K562 (cell line): ENCODE data around the gene TTC39A. TPM values are rescaled to one million over a fixed set of nuclear protein-coding genes. Genes with fewer than 3 reads are reported as not detected.
A peak's percentile ranks its signal among the peaks of the same experiment; 100 is the strongest.

Source experiments
- FOXA3 ChIP-seq, 2 experiments: fragments of 450-650 bp in 1 of 2; sonication (generic) in 1 of 2; formaldehyde crosslinking; IDR thresholded peaks in 1 of 2; conservative IDR thresholded peaks in 1 of 2; 2 replicates each; pipeline versions ENCODE4 v1.4.0 to v1.8.0; 2020 to 2022; ENCODE audit warnings: mild to moderate bottlenecking in 2 of 2, missing genetic modification reagents in 1 of 2
- HNRNPH1 ChIP-seq: fragments of 200-400 bp; formaldehyde crosslinking; optimal IDR thresholded peaks from 2 replicates; pipeline ENCODE3; 2017; ENCODE audit warnings: low read depth, mild to moderate bottlenecking, low read length, moderate library complexity
- RBFOX2 ChIP-seq: fragments of 200-400 bp; formaldehyde crosslinking; IDR thresholded peaks from 2 replicates; pipeline ENCODE4 v1.6.1; 2017; ENCODE audit warnings: low read depth, mild to moderate bottlenecking, low read length, moderate library complexity
- polyA plus RNA-seq, 8 experiments: library from polyadenylated mRNA; depleted of rRNA in 4 of 8; stranded (reverse) in 5 of 8; unstranded in 3 of 8; fragments of >200 nt; fragmentation: Nextera tagmentation in 2 of 8; fragmentation: Illumina TruSeq in 1 of 8; extraction: Ambion mirVana in 2 of 8; extraction: Trizol in 1 of 8; gene quantifications; 2 replicates each; pipeline versions ENCODE4 v1.2.1 to v1.2.3, GENCODE V29; 2011 to 2014; ENCODE audit warnings: inconsistent platforms in 1 of 8, missing spikeins in 1 of 8
- total RNA-seq, 7 experiments: library from RNA; depleted of rRNA in 6 of 7; stranded (reverse); fragments of >200 nt in 6 of 7; fragmentation: Illumina TruSeq in 2 of 7; extraction: Trizol in 2 of 7; gene quantifications; 2 replicates each; pipeline versions ENCODE4 v1.2.1 to v1.2.3, GENCODE V29; 2011 to 2021; ENCODE audit warnings: low replicate concordance in 1 of 7
- TF ChIP-seq, protein P1 (sequence below), 2 experiments: fragments of 450-650 bp in 1 of 2; sonication (generic) in 1 of 2; formaldehyde crosslinking in 1 of 2; IDR thresholded peaks; 2 replicates each; pipeline versions ENCODE4 v1.7.1 to v1.9.0; 2016 to 2022; ENCODE audit warnings: inconsistent platforms in 1 of 2, mild to moderate bottlenecking in 1 of 2, missing genetic modification reagents in 1 of 2
- TF ChIP-seq, protein P2 (sequence below): fragments of 250-450 bp; sonication (Bioruptor Pico); IDR thresholded peaks from 2 replicates; pipeline ENCODE4 v1.8.0; 2021; ENCODE audit warnings: mild to moderate bottlenecking, moderate library complexity

The TTC39A gene
- total and polyA plus RNA-seq, 9 of the 15 experiments (the other 6 are each of a cell fraction or from before 2014, with no cell fraction given), result 0.18 to 0.82 (median 0.35) TPM

DNA sequence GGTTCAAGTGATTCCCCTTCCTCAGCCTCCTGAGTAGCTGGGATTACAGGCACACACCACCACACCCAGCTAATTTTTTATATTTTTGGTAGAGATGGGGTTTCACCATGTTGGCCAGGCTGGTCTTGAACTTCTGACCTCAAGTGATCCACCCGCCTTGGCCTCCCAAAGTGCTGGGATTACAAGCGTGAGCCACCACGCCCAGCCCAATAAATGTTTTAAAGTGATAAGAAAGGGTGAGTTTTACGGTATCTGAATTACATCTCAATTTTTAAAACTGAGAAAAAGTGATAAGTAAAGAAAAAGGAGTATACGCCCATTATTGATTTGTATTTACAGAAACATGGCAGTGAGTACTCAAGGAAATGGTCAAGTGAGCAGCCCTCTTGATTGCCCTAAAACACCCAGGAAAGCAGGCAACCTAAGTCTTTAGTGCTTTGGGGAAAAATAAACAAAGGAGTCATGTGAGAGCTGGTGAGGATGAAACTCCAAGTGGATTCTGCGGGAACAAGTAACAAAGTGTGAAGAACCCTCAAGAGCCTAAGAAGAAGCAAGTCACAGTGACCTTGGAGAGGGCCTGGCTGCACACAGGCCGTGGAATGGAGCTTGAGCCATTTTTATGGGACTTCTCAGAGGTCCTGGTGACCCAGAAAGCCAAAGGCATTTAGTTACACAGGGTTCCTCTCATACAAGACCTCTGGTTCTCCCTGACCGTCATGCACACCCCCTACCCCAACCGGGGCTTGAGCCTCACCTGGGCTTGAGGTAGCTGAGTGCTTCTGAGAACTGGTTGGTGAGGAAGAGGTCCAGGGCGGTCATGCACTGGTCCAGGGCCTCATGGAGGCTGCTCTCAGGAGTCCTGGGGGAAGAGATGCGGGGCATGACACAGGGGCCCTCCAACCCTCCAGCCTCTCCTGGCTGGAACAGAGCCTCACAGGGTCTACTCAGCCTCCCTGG lies 9.1 kb downstream of the TTC39A start (continued):
- TF ChIP-seq, protein P1, sequence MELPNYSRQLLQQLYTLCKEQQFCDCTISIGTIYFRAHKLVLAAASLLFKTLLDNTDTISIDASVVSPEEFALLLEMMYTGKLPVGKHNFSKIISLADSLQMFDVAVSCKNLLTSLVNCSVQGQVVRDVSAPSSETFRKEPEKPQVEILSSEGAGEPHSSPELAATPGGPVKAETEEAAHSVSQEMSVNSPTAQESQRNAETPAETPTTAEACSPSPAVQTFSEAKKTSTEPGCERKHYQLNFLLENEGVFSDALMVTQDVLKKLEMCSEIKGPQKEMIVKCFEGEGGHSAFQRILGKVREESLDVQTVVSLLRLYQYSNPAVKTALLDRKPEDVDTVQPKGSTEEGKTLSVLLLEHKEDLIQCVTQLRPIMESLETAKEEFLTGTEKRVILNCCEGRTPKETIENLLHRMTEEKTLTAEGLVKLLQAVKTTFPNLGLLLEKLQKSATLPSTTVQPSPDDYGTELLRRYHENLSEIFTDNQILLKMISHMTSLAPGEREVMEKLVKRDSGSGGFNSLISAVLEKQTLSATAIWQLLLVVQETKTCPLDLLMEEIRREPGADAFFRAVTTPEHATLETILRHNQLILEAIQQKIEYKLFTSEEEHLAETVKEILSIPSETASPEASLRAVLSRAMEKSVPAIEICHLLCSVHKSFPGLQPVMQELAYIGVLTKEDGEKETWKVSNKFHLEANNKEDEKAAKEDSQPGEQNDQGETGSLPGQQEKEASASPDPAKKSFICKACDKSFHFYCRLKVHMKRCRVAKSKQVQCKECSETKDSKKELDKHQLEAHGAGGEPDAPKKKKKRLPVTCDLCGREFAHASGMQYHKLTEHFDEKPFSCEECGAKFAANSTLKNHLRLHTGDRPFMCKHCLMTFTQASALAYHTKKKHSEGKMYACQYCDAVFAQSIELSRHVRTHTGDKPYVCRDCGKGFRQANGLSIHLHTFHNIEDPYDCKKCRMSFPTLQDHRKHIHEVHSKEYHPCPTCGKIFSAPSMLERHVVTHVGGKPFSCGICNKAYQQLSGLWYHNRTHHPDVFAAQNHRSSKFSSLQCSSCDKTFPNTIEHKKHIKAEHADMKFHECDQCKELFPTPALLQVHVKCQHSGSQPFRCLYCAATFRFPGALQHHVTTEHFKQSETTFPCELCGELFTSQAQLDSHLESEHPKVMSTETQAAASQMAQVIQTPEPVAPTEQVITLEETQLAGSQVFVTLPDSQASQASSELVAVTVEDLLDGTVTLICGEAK (IDR thresholded peaks at IDR 0.05), result no peak
- TF ChIP-seq, protein P1 (CRISPR knock-in tag; IDR thresholded peaks at IDR 0.05), result no peak
- TF ChIP-seq RBFOX2, result no peak
- no peak for TF ChIP-seq HNRNPH1
- TF ChIP-seq FOXA3 (CRISPR knock-in tag; conservative IDR thresholded peaks at IDR 0.05 in 1 of 2, IDR thresholded peaks at IDR 0.05 in 1 of 2), result 0 out of 4 replicates have a peak, but pooled peaks of 1 of the 2 experiments have one; percentile 17
- TF ChIP-seq, protein P2, sequence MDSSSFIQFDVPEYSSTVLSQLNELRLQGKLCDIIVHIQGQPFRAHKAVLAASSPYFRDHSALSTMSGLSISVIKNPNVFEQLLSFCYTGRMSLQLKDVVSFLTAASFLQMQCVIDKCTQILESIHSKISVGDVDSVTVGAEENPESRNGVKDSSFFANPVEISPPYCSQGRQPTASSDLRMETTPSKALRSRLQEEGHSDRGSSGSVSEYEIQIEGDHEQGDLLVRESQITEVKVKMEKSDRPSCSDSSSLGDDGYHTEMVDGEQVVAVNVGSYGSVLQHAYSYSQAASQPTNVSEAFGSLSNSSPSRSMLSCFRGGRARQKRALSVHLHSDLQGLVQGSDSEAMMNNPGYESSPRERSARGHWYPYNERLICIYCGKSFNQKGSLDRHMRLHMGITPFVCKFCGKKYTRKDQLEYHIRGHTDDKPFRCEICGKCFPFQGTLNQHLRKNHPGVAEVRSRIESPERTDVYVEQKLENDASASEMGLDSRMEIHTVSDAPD, result no peak
